NCI-H2171 treated with DMSO at 0.1 percent for 48 hours (cell line): Measurements from ENCODE around the gene OR52E8.

Experiments used
- DNase-seq: peaks from one replicate; lab custom pipeline; 2025; lab: John Stamatoyannopoulos, UW

The OR52E8 gene

DNA sequence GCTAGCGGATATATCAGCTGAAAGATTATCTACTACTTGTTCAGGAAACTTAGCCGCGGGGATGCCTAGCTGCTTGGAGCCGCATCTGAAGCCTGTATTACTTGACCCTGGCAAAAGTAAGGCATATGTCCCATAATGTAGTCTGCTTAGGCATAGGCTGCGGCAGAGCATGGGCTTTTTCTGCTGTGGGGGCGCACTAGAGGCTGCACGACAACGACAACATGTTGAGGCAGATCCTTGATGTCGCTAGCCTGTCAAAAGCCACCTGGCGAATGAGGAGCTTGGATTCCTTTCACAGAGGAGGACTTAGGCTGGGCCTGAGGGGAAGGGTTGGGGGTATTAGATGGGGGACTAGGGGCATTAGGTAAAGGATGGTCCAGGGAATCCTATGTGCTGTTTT, 49.9 kb downstream of the OR52E8 start:
- no peak for DNase-seq
